K562 (cell line): Measurements from ENCODE around the gene KCNT1. TPM values are rescaled to one million over a fixed set of nuclear protein-coding genes. Genes with fewer than 3 reads are reported as not detected.

Experiments used
- ATAC-seq: fragments of 200-7000 bp; cut with Tn5 transposase; 3 replicates; pipeline ENCODE4 v1.9.1; 2020; ENCODE audit warnings: moderate library complexity
- BruUV-seq: library from RNA; stranded (reverse); fragments of 400-500 nt; replicated peaks from 2 replicates; lab custom pipeline; 2021; lab: Mats Ljungman, UMichigan
- CTCF ChIA-PET: fragments of 300-600 bp; formaldehyde crosslinking; extraction: SDS; loops from one replicate; lab custom pipeline; 2021; ENCODE audit warnings: low intra/inter-chr PET ratio; lab: Yijun Ruan, JAX
- POLR2A ChIA-PET: fragments of 300-600, 350-650 bp; sonication (Branson Sonifier 250); formaldehyde crosslinking; extraction: SDS; loops from one replicate; lab custom pipeline; 2021; ENCODE audit warnings: antibody characterized with exemption, inconsistent platforms; lab: Yijun Ruan, JAX
- DNase-seq, 4 experiments: peaks; one replicate each; pipeline versions ENCODE4 v3.0.0 to v3.0.0-alpha.2; 2011 to 2018; ENCODE audit warnings: low spot score in 3 of 4, mixed read lengths in 3 of 4; ENCODE audit errors: extremely low read depth in 1 of 4
- FAIRE-seq: peaks from 2 replicates; lab custom pipeline; 2011; peaks lifted over from hg19 to GRCh38; lab: Jason Lieb, UNC
- H2AFZ ChIP-seq: 2 replicates; pipeline ENCODE4 v1.6.0; 2011; ENCODE audit warnings: low read depth, low read length, control low read depth, inconsistent platforms
- H3K27ac ChIP-seq: fragments of 200-600 bp; 3 replicates; pipeline ENCODE4 v1.8.0; 2011; ENCODE audit warnings: low read depth, mild to moderate bottlenecking, control low read depth, inconsistent platforms, low read length, moderate library complexity, mixed read lengths; ENCODE audit errors: extremely low read depth
- H3K27me3 ChIP-seq, 2 experiments: fragments of 300-600 bp in 1 of 2; 2 replicates in 1 of 2; 3 replicates in 1 of 2; pipeline versions ENCODE4 v1.6.0 to v1.8.0; 2011; ENCODE audit warnings: inconsistent platforms in 2 of 2, low read length in 2 of 2, mild to moderate bottlenecking in 1 of 2, mixed read lengths in 1 of 2, moderate library complexity in 1 of 2; ENCODE audit not compliant: control insufficient read depth in 2 of 2, insufficient read depth in 2 of 2
- H3K36me3 ChIP-seq: fragments of 300-600 bp; 3 replicates; pipeline ENCODE4 v1.8.0; 2011; ENCODE audit warnings: mild to moderate bottlenecking, low read length, inconsistent platforms; ENCODE audit not compliant: control insufficient read depth, insufficient read depth
- H3K4me1 ChIP-seq, 2 experiments: fragments of 200-600 bp in 1 of 2; replicated peaks in 1 of 2; 2 replicates in 1 of 2; 3 replicates in 1 of 2; pipeline versions ENCODE4 v1.5.1 to v1.8.0; 2011; ENCODE audit warnings: inconsistent platforms in 2 of 2, low read length in 2 of 2, mild to moderate bottlenecking in 1 of 2, mixed read lengths in 1 of 2, moderate library complexity in 1 of 2; ENCODE audit not compliant: control insufficient read depth in 2 of 2, insufficient read depth in 2 of 2
- H3K4me2 ChIP-seq: 2 replicates; pipeline ENCODE4 v1.6.1; 2011; ENCODE audit warnings: low read length, control low read depth, inconsistent platforms, mixed read lengths; ENCODE audit not compliant: insufficient read depth
- H3K4me3 ChIP-seq: fragments of 200-600 bp; sonication (generic), shearing (Covaris generic); 2 replicates; pipeline ENCODE4 v1.5.1; 2016; ENCODE audit warnings: control low read depth, inconsistent platforms
- H3K79me2 ChIP-seq: fragments of 200-600 bp; 3 replicates; pipeline ENCODE4 v1.8.0; 2011; ENCODE audit warnings: low read length, inconsistent platforms; ENCODE audit not compliant: control insufficient read depth, insufficient read depth
- H3K9ac ChIP-seq, 2 experiments: 2 replicates each; pipeline versions ENCODE4 v1.6.0 to v1.6.1; 2011; ENCODE audit warnings: low read depth in 2 of 2, low read length in 2 of 2, control low read depth in 1 of 2, inconsistent platforms in 1 of 2, mild to moderate bottlenecking in 1 of 2, mixed read lengths in 1 of 2; ENCODE audit not compliant: insufficient read depth in 1 of 2
- H3K9me1 ChIP-seq: one replicate; pipeline ENCODE4 v1.6.0; 2011; ENCODE audit warnings: inconsistent platforms, mild to moderate bottlenecking, low read length, moderate library complexity; ENCODE audit not compliant: control insufficient read depth, insufficient read depth
- H3K9me3 ChIP-seq: replicated peaks from 2 replicates; pipeline ENCODE4 v1.5.1; 2011; ENCODE audit warnings: low read depth, low read length, inconsistent platforms; ENCODE audit not compliant: control insufficient read depth, insufficient read depth
- H4K20me1 ChIP-seq: replicated peaks from 2 replicates; pipeline ENCODE4 v1.6.1; 2011; ENCODE audit warnings: low read length, inconsistent platforms, mixed read lengths; ENCODE audit not compliant: control insufficient read depth, insufficient read depth
- ARNT ChIP-seq, 2 experiments: fragments of 450-650 bp; IDR thresholded peaks; 2 replicates each; pipeline ENCODE4 v1.6.1; 2016; ENCODE audit warnings: mild to moderate bottlenecking in 1 of 2
- COPS2 ChIP-seq: fragments of 450-650 bp; conservative IDR thresholded peaks from 2 replicates; pipeline ENCODE4 v1.6.1; 2016; ENCODE audit warnings: mild to moderate bottlenecking, moderate library complexity
- KDM5B ChIP-seq: fragments of 200-600 bp; sonication (generic); IDR thresholded peaks from 2 replicates; pipeline ENCODE4 v1.6.1; 2012; ENCODE audit warnings: low read depth, mild to moderate bottlenecking, moderate library complexity, low read length, control low read depth, inconsistent platforms; ENCODE audit not compliant: insufficient replicate concordance
- RBFOX2 ChIP-seq: fragments of 200-400 bp; formaldehyde crosslinking; IDR thresholded peaks from 2 replicates; pipeline ENCODE4 v1.6.1; 2017; ENCODE audit warnings: low read depth, mild to moderate bottlenecking, low read length, moderate library complexity
- WGBS: fragments of 100-300 bp; shearing (Covaris generic); methylation state at CpG from one replicate; pipeline ENCODE4 v1.1.6; 2016; ENCODE audit warnings: low coverage, mixed read lengths; ENCODE audit not compliant: insufficient coverage; ENCODE audit errors: missing lambda C conversion rate; 5-methylcytosine and 5-hydroxymethylcytosine counted together
- in situ Hi-C: fragments of 300-500 bp; cut with MboI; formaldehyde crosslinking; loops from 4 replicates; pipeline ENCODE4 v1.15.0; 2018; ENCODE audit warnings: inconsistent platforms, mixed read lengths
- intact Hi-C: fragments of 100-400 bp; cut with micrococcal nuclease; formaldehyde crosslinking; loops from 2 replicates; pipeline ENCODE4 v1.14.2; 2022
- polyA plus RNA-seq, 8 experiments: library from polyadenylated mRNA; depleted of rRNA in 4 of 8; stranded (reverse) in 5 of 8; unstranded in 3 of 8; fragments of >200 nt; fragmentation: Nextera tagmentation in 2 of 8; fragmentation: Illumina TruSeq in 1 of 8; extraction: Ambion mirVana in 2 of 8; extraction: Trizol in 1 of 8; gene quantifications; 2 replicates each; pipeline versions ENCODE4 v1.2.1 to v1.2.3, GENCODE V29; 2011 to 2014; ENCODE audit warnings: inconsistent platforms in 1 of 8, missing spikeins in 1 of 8
- total RNA-seq, 7 experiments: library from RNA; depleted of rRNA in 6 of 7; stranded (reverse); fragments of >200 nt in 6 of 7; fragmentation: Illumina TruSeq in 2 of 7; extraction: Trizol in 2 of 7; gene quantifications; 2 replicates each; pipeline versions ENCODE4 v1.2.1 to v1.2.3, GENCODE V29; 2011 to 2021; ENCODE audit warnings: low replicate concordance in 1 of 7
- TF ChIP-seq, protein P1 (sequence below), 2 experiments: fragments of 150-350 bp in 1 of 2; IDR thresholded peaks; 2 replicates each; pipeline ENCODE4 v1.6.1; 2012 to 2016; ENCODE audit warnings: low read depth in 2 of 2, low read length in 2 of 2, mild to moderate bottlenecking in 1 of 2, moderate library complexity in 1 of 2
- TF ChIP-seq, protein P2 (sequence below): fragments of 250-450 bp; sonication (Bioruptor Pico); IDR thresholded peaks from 2 replicates; pipeline ENCODE4 v1.5.0; 2022; ENCODE audit warnings: mild to moderate bottlenecking

KCNT1 gene
- total and polyA plus RNA-seq, 9 of the 15 experiments (the other 6 are each of a cell fraction or from before 2014, with no cell fraction given): 0.05 TPM; not detected in 8

DNA sequence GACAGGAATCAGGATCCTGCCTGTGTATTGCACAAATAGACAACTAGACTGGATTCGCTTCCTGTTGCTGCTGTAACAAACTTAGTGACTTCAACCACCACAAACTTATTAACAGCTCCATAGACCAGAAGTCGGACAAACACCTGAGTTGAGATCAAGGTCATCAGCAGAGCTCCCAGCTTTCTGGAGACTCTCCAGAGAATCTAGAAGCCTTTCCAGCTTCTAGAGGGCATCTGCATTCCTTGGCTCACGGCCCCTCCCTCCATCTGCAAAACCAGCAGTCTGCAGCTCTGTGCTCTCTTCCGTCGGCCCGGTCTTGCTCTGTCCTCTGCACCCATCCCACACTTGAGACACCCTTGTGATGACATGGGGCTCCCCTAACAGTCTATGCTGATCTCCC, 99.1 kb downstream of the KCNT1 start:
- Histone ChIP-seq H2AFZ (no peak overlapping the region), H3K79me2 (no peaks in the 10 kb centered on the region), H3K27ac (no peak overlapping the region), H3K4me3 (no peak overlapping the region), H3K36me3 (no peaks in the 10 kb centered on the region), H3K9me3 (no peaks in the 10 kb centered on the region; the same call in 1 of the 2 replicates), H3K4me1 (peaks cover 3 to 42% of the 10 kb centered on the region in 2 experiments; a peak in 3 of 5 replicates), H3K9ac (no peak overlapping the region), H3K9me1 (no peaks in the 10 kb centered on the region), H3K4me2 (no peak overlapping the region), H4K20me1 (peaks cover 9% of the 10 kb centered on the region), H3K27me3 (peaks cover 4 to 16% of the 10 kb centered on the region in 2 experiments; a peak in 4 of 5 replicates)
- in situ Hi-C loops (loop anchor here (5.0 kb wide), 1 partner anchor 321 kb away; no protein-coding TSS in a partner anchor), intact Hi-C loops (no loop called here)
- TF ChIP-seq RBFOX2 (no peak), COPS2 (no peak), KDM5B (no peak), ARNT (IDR thresholded peaks at IDR 0.05) (peak in 1 of 2 experiments; percentile 97; a peak in 2 of 4 replicates)
- TF ChIP-seq, protein P1, sequence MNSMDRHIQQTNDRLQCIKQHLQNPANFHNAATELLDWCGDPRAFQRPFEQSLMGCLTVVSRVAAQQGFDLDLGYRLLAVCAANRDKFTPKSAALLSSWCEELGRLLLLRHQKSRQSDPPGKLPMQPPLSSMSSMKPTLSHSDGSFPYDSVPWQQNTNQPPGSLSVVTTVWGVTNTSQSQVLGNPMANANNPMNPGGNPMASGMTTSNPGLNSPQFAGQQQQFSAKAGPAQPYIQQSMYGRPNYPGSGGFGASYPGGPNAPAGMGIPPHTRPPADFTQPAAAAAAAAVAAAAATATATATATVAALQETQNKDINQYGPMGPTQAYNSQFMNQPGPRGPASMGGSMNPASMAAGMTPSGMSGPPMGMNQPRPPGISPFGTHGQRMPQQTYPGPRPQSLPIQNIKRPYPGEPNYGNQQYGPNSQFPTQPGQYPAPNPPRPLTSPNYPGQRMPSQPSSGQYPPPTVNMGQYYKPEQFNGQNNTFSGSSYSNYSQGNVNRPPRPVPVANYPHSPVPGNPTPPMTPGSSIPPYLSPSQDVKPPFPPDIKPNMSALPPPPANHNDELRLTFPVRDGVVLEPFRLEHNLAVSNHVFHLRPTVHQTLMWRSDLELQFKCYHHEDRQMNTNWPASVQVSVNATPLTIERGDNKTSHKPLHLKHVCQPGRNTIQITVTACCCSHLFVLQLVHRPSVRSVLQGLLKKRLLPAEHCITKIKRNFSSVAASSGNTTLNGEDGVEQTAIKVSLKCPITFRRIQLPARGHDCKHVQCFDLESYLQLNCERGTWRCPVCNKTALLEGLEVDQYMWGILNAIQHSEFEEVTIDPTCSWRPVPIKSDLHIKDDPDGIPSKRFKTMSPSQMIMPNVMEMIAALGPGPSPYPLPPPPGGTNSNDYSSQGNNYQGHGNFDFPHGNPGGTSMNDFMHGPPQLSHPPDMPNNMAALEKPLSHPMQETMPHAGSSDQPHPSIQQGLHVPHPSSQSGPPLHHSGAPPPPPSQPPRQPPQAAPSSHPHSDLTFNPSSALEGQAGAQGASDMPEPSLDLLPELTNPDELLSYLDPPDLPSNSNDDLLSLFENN (IDR thresholded peaks at IDR 0.05; ENCODE audit: low read depth in 2 of 2, low read length in 2 of 2): no peak
- TF ChIP-seq, protein P2, sequence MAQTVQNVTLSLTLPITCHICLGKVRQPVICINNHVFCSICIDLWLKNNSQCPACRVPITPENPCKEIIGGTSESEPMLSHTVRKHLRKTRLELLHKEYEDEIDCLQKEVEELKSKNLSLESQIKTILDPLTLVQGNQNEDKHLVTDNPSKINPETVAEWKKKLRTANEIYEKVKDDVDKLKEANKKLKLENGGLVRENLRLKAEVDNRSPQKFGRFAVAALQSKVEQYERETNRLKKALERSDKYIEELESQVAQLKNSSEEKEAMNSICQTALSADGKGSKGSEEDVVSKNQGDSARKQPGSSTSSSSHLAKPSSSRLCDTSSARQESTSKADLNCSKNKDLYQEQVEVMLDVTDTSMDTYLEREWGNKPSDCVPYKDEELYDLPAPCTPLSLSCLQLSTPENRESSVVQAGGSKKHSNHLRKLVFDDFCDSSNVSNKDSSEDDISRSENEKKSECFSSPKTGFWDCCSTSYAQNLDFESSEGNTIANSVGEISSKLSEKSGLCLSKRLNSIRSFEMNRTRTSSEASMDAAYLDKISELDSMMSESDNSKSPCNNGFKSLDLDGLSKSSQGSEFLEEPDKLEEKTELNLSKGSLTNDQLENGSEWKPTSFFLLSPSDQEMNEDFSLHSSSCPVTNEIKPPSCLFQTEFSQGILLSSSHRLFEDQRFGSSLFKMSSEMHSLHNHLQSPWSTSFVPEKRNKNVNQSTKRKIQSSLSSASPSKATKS (CRISPR knock-in tag): no peak
- peak; percentile 26 for FAIRE-seq
- WGBS: 19% methylated on average over 6 of the region's 6 CpGs
- ATAC-seq: no peak
- DNase-seq: no peak
- ChIA-PET CTCF (no interaction called here), POLR2A (no interaction called here)
- no TSS peak for BruUV-seq
